ENCODE data around the gene CHD2. TPM values are rescaled to one million over a fixed set of nuclear protein-coding genes. Genes with fewer than 3 reads are reported as not detected.

The CHD2 gene
- total RNA-seq, 1 experiment from 2014 or later, result 37.5 TPM

- DNase-seq (ENCODE audit: low read depth), result no peak
These were observed 167.5 kb downstream of the CHD2 start for GRCh38 chr15:93067649-93068085.

GRCh38 chr15:93068581-93069199 lies 168.6 kb downstream of the CHD2 start:
- no peak for DNase-seq (ENCODE audit: low read depth)

DNA sequence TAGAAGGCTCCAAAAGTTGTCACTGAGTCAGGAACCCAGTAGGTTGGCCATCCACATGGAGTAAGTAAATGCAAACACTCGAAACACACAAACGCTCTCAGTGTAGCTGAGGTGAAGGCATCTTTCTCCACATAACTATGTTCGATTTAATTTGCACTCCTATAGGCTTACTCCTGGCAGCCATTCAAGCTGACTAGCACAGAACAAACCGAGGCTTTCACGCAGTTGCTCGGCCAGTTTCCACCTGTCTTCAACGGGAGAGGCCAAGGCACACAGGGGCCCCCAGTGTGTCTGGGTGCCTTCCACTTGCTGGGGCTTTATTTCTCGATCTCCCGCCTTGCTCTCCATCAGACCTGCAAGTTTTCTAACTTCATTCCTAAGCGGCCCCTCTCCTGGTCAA lies 170.0 kb downstream of the CHD2 start:
- no peak for DNase-seq (ENCODE audit: low read depth)

GRCh38 chr15:93070551-93071296 lies 170.6 kb downstream of the CHD2 start:
- DNase-seq (ENCODE audit: low read depth), result no peak

GRCh38 chr15:93071469-93071936 lies 171.4 kb downstream of the CHD2 start:
- no peak for DNase-seq (ENCODE audit: low read depth)

DNA sequence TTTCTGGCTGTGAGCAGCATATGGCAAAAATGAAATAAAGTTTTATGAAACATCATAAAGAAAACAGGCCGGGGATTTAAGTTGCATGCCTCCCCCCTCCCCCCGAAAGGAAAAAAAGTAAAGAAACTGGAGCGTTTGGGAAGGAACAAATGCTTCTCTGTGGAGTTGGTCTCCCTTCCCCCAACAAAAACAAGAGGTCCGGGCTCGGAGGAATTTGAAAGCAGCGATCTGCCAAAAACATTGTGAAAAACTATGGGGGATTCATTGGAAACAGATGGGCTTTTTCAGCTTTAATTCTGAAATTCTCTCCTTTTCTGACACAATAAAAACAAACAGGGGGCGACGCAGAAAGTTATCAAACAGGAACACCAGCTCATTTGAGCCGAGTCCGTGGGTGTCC lies 171.9 kb downstream of the CHD2 start:
- DNase-seq (ENCODE audit: low read depth), result peak; percentile 29

GRCh38 chr15:93072411-93073394 lies 172.6 kb downstream of the CHD2 start:
- DNase-seq (ENCODE audit: low read depth), result peak; percentile 67

DNA sequence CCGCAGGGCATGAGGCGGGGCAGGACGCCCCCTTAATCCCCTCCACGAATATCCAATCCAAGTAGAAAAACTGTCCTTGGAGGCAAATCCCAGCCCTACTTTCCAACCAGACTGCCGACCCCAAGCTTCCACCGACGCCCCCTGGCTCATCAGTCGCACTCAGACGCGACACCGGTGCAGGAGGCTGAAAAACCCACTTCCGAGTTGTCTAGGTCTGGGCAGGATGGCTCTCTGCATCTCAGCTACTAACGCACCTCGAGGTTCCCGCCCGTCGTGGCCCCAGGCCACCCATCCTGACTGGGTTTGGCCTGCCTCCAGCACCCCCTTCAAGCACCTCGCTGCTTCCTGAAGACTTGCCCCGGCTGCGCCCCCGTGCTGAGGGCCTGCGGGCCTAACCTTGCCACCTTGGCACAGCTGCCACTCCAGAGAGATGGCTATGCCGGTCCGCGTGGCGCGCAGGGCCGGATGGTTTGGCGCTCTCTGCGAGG lies 173.4 kb downstream of the CHD2 start:
- no peak for DNase-seq (ENCODE audit: low read depth)

GRCh38 chr15:93074599-93074998 lies 174.5 kb downstream of the CHD2 start:
- no peak for DNase-seq (ENCODE audit: low read depth)

DNA sequence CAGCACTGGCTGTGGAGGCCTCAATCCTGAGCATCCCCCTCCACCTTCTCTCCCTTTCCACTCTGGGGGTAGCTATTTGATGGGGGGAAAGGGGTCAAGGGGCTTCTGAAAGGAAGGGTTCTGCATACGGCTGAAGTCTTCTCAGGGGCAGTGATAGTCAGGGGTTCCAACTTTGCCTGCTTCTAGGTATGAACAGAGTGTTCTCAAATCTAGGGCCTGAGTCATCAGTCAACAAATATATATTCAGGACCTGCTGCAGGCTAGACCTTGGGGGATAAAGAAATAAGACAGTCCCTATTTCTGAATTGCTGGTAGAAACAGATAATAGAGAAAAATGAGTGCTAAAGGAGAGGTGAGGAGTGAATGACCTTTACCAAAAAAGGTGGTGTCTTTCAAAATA lies 176.1 kb downstream of the CHD2 start:
- DNase-seq (ENCODE audit: low read depth), result no peak

DNA sequence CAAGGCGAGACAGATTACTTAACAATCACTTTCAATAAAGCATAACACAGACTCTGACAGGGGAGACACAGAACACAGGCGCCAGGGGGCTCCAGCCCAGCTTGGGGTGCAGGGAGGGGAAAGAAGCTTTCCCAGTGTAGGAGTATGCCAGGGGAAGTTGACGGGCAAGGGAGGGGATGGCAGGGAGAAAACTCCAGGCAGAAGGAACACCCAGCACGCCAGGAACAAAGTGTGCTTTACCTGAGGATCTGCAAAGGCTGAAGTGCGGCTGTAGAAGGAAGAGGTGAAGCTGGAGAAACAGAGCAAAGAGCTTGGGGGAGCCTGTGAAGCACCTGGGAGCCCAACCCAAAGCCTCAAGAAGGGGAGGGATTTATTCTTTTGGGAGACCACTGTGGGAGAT lies 176.8 kb downstream of the CHD2 start:
- no peak for DNase-seq (ENCODE audit: low read depth)

Other genes starting within 250 kb of the CHD2 start
- 0.48 and 0.98 TPM in 2 replicates for gene FAM174B, start 244.5 kb upstream of the CHD2 start, total RNA-seq (2014; rRNA removed; shearing (Covaris generic))
- gene RGMA, start 188.9 kb downstream of the CHD2 start, total RNA-seq (2014; rRNA removed; shearing (Covaris generic)), result not detected in 2 replicates